HepG2 (cell line): Measurements from ENCODE around the gene CHST14. TPM values are rescaled to one million over a fixed set of nuclear protein-coding genes. Genes with fewer than 3 reads are reported as not detected.

Experiments used
- BRD4 ChIP-seq: sonication (generic); formaldehyde crosslinking; IDR thresholded peaks from 2 replicates; pipeline ENCODE4 v1.4.0; 2020; ENCODE audit warnings: missing genetic modification reagents
- ETV6 ChIP-seq: sonication (generic); formaldehyde crosslinking; conservative IDR thresholded peaks from 2 replicates; pipeline ENCODE4 v1.4.0; 2020; ENCODE audit warnings: missing genetic modification reagents
- FOXO1 ChIP-seq: sonication (generic); formaldehyde crosslinking; IDR thresholded peaks from 2 replicates; pipeline ENCODE4 v1.4.0; 2020; ENCODE audit warnings: missing genetic modification reagents
- HDAC1 ChIP-seq: sonication (generic); formaldehyde crosslinking; IDR thresholded peaks from 2 replicates; pipeline ENCODE4 v1.5.1; 2020; ENCODE audit warnings: mild to moderate bottlenecking, missing genetic modification reagents
- HNRNPK ChIP-seq: fragments of 200-400 bp; formaldehyde crosslinking; IDR thresholded peaks from 2 replicates; pipeline ENCODE4 v1.6.1; 2018; ENCODE audit warnings: low read length, low read depth, moderate library complexity, mild to moderate bottlenecking; ENCODE audit not compliant: poor library complexity, severe bottlenecking
- KDM4B ChIP-seq: sonication (generic); formaldehyde crosslinking; IDR thresholded peaks from 2 replicates; pipeline ENCODE4 v1.4.0; 2020; ENCODE audit warnings: missing genetic modification reagents
- MIXL1 ChIP-seq: IDR thresholded peaks from 2 replicates; pipeline ENCODE4 v1.6.1; 2016
- MZF1 ChIP-seq: sonication (generic); formaldehyde crosslinking; IDR thresholded peaks from 2 replicates; pipeline ENCODE4 v1.8.1; 2023; ENCODE audit warnings: mild to moderate bottlenecking, missing genetic modification reagents, borderline replicate concordance
- SIN3A ChIP-seq: IDR thresholded peaks from 2 replicates; pipeline ENCODE4 v1.6.1; 2011; ENCODE audit warnings: low read depth, mild to moderate bottlenecking, control low read depth, low read length, borderline replicate concordance
- THYN1 ChIP-seq: sonication (generic); formaldehyde crosslinking; IDR thresholded peaks from 2 replicates; pipeline ENCODE4 v1.8.1; 2023; ENCODE audit warnings: low read depth, mild to moderate bottlenecking, moderate library complexity, missing genetic modification reagents, borderline replicate concordance
- TRAFD1 ChIP-seq: sonication (generic); formaldehyde crosslinking; IDR thresholded peaks from 2 replicates; pipeline ENCODE4 v1.5.1; 2020; ENCODE audit warnings: missing genetic modification reagents, mild to moderate bottlenecking, borderline replicate concordance
- YEATS4 ChIP-seq: sonication (generic); formaldehyde crosslinking; IDR thresholded peaks from 2 replicates; pipeline ENCODE4 v1.4.0; 2020; ENCODE audit warnings: missing genetic modification reagents, borderline replicate concordance
- ZBTB7B ChIP-seq: sonication (generic); formaldehyde crosslinking; IDR thresholded peaks from 2 replicates; pipeline ENCODE4 v1.4.0; 2020; ENCODE audit warnings: missing genetic modification reagents
- ZNF225 ChIP-seq: sonication (generic); formaldehyde crosslinking; IDR thresholded peaks from 2 replicates; pipeline ENCODE4 v1.4.0; 2020; ENCODE audit warnings: mild to moderate bottlenecking, missing genetic modification reagents
- ZNF468 ChIP-seq: sonication (generic); formaldehyde crosslinking; IDR thresholded peaks from 2 replicates; pipeline ENCODE4 v1.8.0; 2022; ENCODE audit warnings: mild to moderate bottlenecking, moderate library complexity, missing genetic modification reagents
- ZNF564 ChIP-seq: sonication (generic); formaldehyde crosslinking; IDR thresholded peaks from 2 replicates; pipeline ENCODE4 v1.8.1; 2023; ENCODE audit warnings: mild to moderate bottlenecking, missing genetic modification reagents
- ZNF747 ChIP-seq: sonication (generic); formaldehyde crosslinking; IDR thresholded peaks from 2 replicates; pipeline ENCODE4 v1.8.1; 2023; ENCODE audit warnings: missing genetic modification reagents, mild to moderate bottlenecking, borderline replicate concordance
- ZNF768 ChIP-seq: sonication (generic); formaldehyde crosslinking; IDR thresholded peaks from 2 replicates; pipeline ENCODE4 v1.4.0; 2020; ENCODE audit warnings: missing genetic modification reagents
- polyA plus RNA-seq, 8 experiments: library from polyadenylated mRNA; depleted of rRNA in 3 of 8; stranded (reverse) in 7 of 8; unstranded in 1 of 8; fragments of >200 nt; fragmentation: Illumina TruSeq in 4 of 8; extraction: Trizol in 4 of 8; gene quantifications; 2 replicates each; pipeline versions ENCODE4 v1.2.1 to v1.2.3, GENCODE V29; 2011 to 2016; ENCODE audit warnings: low read depth in 4 of 8, missing spikeins in 1 of 8, mixed read lengths in 1 of 8; ENCODE audit not compliant: insufficient read depth in 1 of 8
- total RNA-seq, 5 experiments: library from RNA; depleted of rRNA; stranded (reverse); fragments of >200 nt; fragmentation: Illumina TruSeq; extraction: Trizol; gene quantifications; 2 replicates each; pipeline ENCODE4 v1.2.3, GENCODE V29; 2016; ENCODE audit warnings: low read depth in 1 of 5
- TF ChIP-seq, protein P1 (sequence below): sonication (generic); formaldehyde crosslinking; IDR thresholded peaks from 2 replicates; pipeline ENCODE4 v1.9.0; 2021; ENCODE audit warnings: missing genetic modification reagents, mild to moderate bottlenecking, borderline replicate concordance
- TF ChIP-seq, protein P2 (sequence below): sonication (generic); formaldehyde crosslinking; IDR thresholded peaks from 2 replicates; pipeline ENCODE4 v1.4.0; 2020; ENCODE audit warnings: mild to moderate bottlenecking, missing genetic modification reagents
- TF ChIP-seq, protein P3 (sequence below): sonication (generic); formaldehyde crosslinking; IDR thresholded peaks from 2 replicates; pipeline ENCODE4 v1.5.0; 2020; ENCODE audit warnings: mild to moderate bottlenecking, low read depth, missing genetic modification reagents, borderline replicate concordance
- TF ChIP-seq, protein P4 (sequence below): IDR thresholded peaks from 2 replicates; pipeline ENCODE4 v1.6.1; 2016; ENCODE audit warnings: missing compliant biosample characterization, missing genetic modification reagents, borderline replicate concordance

Gene CHST14
- total and polyA plus RNA-seq, 2 of the 13 experiments (the other 11 are each of a cell fraction or from before 2014, with no cell fraction given) = 8.9 to 12.4 TPM

- no peak for TF ChIP-seq HNRNPK
- TF ChIP-seq ZNF468 = no peak
- no peak for TF ChIP-seq KDM4B (CRISPR knock-in tag)
- TF ChIP-seq SIN3A = no peak
- TF ChIP-seq MZF1 (CRISPR knock-in tag) = no peak
- TF ChIP-seq, protein P1, sequence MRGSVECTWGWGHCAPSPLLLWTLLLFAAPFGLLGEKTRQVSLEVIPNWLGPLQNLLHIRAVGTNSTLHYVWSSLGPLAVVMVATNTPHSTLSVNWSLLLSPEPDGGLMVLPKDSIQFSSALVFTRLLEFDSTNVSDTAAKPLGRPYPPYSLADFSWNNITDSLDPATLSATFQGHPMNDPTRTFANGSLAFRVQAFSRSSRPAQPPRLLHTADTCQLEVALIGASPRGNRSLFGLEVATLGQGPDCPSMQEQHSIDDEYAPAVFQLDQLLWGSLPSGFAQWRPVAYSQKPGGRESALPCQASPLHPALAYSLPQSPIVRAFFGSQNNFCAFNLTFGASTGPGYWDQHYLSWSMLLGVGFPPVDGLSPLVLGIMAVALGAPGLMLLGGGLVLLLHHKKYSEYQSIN (CRISPR knock-in tag) = no peak
- peak; percentile 53; the same call in 1 of the 2 replicates for TF ChIP-seq HDAC1 (CRISPR knock-in tag)
- TF ChIP-seq, protein P2, sequence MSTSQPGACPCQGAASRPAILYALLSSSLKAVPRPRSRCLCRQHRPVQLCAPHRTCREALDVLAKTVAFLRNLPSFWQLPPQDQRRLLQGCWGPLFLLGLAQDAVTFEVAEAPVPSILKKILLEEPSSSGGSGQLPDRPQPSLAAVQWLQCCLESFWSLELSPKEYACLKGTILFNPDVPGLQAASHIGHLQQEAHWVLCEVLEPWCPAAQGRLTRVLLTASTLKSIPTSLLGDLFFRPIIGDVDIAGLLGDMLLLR = no peak
- no peak for TF ChIP-seq THYN1 (CRISPR knock-in tag)
- peak; percentile 76 for TF ChIP-seq ZBTB7B (CRISPR knock-in tag)
- peak; percentile 48; the same call in 1 of the 2 replicates for TF ChIP-seq FOXO1 (CRISPR knock-in tag)
- TF ChIP-seq ZNF768 (CRISPR knock-in tag) = peak; percentile 60; the same call in 1 of the 2 replicates
- no peak for TF ChIP-seq ZNF564 (CRISPR knock-in tag)
- no peak for TF ChIP-seq ZNF747
- TF ChIP-seq, protein P3, sequence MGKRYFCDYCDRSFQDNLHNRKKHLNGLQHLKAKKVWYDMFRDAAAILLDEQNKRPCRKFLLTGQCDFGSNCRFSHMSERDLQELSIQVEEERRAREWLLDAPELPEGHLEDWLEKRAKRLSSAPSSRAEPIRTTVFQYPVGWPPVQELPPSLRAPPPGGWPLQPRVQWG (CRISPR knock-in tag) = no peak
- TF ChIP-seq MIXL1 (CRISPR knock-in tag) = no peak
- no peak for TF ChIP-seq ETV6 (CRISPR knock-in tag)
- TF ChIP-seq ZNF225 = no peak
- TF ChIP-seq TRAFD1 (CRISPR knock-in tag) = no peak
- TF ChIP-seq YEATS4 = peak; percentile 40; the same call in 1 of the 2 replicates
- TF ChIP-seq BRD4 (CRISPR knock-in tag) = no peak
- TF ChIP-seq, protein P4, sequence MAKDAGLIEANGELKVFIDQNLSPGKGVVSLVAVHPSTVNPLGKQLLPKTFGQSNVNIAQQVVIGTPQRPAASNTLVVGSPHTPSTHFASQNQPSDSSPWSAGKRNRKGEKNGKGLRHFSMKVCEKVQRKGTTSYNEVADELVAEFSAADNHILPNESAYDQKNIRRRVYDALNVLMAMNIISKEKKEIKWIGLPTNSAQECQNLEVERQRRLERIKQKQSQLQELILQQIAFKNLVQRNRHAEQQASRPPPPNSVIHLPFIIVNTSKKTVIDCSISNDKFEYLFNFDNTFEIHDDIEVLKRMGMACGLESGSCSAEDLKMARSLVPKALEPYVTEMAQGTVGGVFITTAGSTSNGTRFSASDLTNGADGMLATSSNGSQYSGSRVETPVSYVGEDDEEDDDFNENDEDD (CRISPR knock-in tag) = peak; percentile 30; the same call in 1 of the 2 replicates
Observed at GRCh38 chr15:40441565-40442531, 28.9 kb upstream of the CHST14 start (continued).
